Effector memory CD4-positive, alpha-beta T cell (primary cell): Measurements from ENCODE around the gene KRI1.

Experiments used
- DNase-seq, 3 donors: peaks; one replicate each; pipeline ENCODE4 v3.0.0-alpha.2; 2020
- H3K27ac ChIP-seq: 2 replicates; pipeline ENCODE4 v1.7.0; 2013; ENCODE audit warnings: mild to moderate bottlenecking, low read length, moderate library complexity; ENCODE audit not compliant: insufficient read depth, poor library complexity, severe bottlenecking
- H3K27me3 ChIP-seq: replicated peaks from 2 replicates; pipeline ENCODE4 v1.7.0; 2013; ENCODE audit warnings: mild to moderate bottlenecking, low read length; ENCODE audit not compliant: insufficient read depth, control insufficient read depth, poor library complexity, severe bottlenecking
- H3K36me3 ChIP-seq: 2 replicates; pipeline ENCODE4 v1.7.0; 2013; ENCODE audit warnings: mild to moderate bottlenecking, low read length, moderate library complexity; ENCODE audit not compliant: control insufficient read depth, insufficient read depth
- H3K4me1 ChIP-seq: 2 replicates; pipeline ENCODE4 v1.7.0; 2013; ENCODE audit warnings: low read length, mild to moderate bottlenecking; ENCODE audit not compliant: control insufficient read depth, insufficient read depth, poor library complexity, severe bottlenecking
- H3K4me3 ChIP-seq: 2 replicates; pipeline ENCODE4 v1.7.0; 2013; ENCODE audit warnings: low read length, low read depth, mild to moderate bottlenecking; ENCODE audit not compliant: insufficient read depth, poor library complexity, severe bottlenecking
- H3K9me3 ChIP-seq: 2 replicates; pipeline ENCODE4 v1.7.0; 2013; ENCODE audit warnings: mild to moderate bottlenecking, low read length, moderate library complexity; ENCODE audit not compliant: control insufficient read depth

The KRI1 gene

DNA sequence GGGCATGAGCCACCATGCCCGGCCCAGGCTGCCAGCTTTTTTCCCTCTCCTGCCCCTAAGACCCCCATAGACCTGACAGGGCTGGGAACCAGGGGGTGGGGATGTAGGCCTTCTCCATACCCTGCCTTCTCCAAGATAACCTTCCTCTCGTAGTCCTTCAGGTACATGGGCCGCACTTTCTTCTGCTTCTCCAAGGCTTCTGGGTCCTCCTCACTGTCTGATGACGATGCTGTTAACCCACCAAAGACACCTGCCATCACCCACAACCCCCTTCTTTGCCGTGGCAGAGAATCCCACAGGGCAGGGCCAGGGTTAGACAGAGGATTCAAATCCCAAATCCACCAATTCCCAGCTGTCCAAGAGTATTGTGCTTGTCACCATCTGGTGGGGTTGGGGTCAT, 3.2 kb downstream of the KRI1 start:
- DNase-seq, result no peak
- no peaks in the 10 kb centered on the region for H3K27me3 ChIP-seq
- peaks cover 25% of the 10 kb centered on the region for H3K4me1 ChIP-seq
- no peak overlapping the region for H3K4me3 ChIP-seq
- H3K27ac ChIP-seq, result no peak overlapping the region
- H3K9me3 ChIP-seq, result no peaks in the 10 kb centered on the region
- H3K36me3 ChIP-seq, result peaks cover 39% of the 10 kb centered on the region

GRCh38 chr19:10560154-10560553, 5.7 kb downstream of the KRI1 start:
- Histone ChIP-seq H3K4me1 (peaks cover 18% of the 10 kb centered on the region), H3K4me3 (no peak overlapping the region), H3K27me3 (no peaks in the 10 kb centered on the region), H3K27ac (no peak overlapping the region), H3K36me3 (peaks cover 58% of the 10 kb centered on the region), H3K9me3 (no peaks in the 10 kb centered on the region)
- DNase-seq, result no peak

DNA sequence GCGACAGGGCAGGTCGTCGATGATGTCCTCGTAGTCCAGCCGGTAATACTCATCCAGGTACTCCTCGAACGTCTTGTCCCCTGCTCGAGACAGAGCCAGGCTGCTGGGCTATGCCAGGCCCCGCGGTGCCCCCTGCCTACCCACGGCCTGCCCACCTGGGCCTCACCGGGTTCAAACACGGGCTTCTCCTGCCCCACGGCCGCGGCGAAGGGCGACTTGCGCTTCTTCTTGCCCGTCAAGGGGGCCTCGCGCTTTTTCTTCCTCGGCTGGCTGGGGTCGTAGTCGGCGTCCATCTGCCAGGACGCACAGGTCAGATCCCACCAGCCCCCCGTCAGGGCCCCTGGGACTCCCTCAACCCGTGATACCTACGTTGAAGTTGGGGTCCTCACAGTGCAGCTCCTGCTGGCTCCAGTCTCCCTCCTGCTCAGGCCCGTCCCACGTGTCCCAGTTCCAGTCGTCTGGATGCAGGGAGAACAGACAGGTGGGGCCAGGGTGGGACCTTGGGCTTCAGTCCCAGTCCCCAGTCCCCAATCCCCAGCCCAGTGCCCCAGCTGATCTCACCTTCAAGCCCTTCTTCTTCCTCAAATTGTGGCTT, 8.1 kb downstream of the KRI1 start:
- H3K36me3 ChIP-seq, result peaks cover 80% of the 10 kb centered on the region
- H3K4me3 ChIP-seq, result no peak overlapping the region
- H3K4me1 ChIP-seq, result peaks cover 33% of the 10 kb centered on the region

DNA sequence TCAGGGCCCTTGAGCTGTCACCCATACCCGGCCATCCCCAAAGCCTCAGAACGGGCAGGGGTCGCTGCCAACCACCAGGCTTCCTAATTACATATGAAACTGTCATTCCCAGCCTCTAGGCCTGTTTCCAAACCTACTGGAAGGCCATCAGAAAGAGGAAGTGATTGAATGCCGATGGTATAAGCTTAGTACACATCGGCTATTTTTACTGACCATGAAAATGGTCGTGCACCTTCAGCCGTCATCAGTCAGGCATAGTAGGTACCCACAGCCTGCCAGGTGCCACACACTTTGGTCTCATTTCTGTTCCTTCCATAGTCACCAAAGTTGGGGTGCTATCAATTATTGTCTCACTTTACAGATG, 10.2 kb downstream of the KRI1 start:
- Histone ChIP-seq H3K9me3 (no peaks in the 10 kb centered on the region), H3K27me3 (no peaks in the 10 kb centered on the region), H3K4me3 (no peak overlapping the region), H3K27ac (no peak overlapping the region), H3K4me1 (peaks cover 41% of the 10 kb centered on the region), H3K36me3 (peaks cover 79% of the 10 kb centered on the region)
- DNase-seq, result no peak

More for the DNA sequence above, 8.1 kb downstream of the KRI1 start:
- no peaks in the 10 kb centered on the region for H3K9me3 ChIP-seq
- H3K27ac ChIP-seq, result no peak overlapping the region
- H3K27me3 ChIP-seq, result no peaks in the 10 kb centered on the region
- no peak for DNase-seq

DNA sequence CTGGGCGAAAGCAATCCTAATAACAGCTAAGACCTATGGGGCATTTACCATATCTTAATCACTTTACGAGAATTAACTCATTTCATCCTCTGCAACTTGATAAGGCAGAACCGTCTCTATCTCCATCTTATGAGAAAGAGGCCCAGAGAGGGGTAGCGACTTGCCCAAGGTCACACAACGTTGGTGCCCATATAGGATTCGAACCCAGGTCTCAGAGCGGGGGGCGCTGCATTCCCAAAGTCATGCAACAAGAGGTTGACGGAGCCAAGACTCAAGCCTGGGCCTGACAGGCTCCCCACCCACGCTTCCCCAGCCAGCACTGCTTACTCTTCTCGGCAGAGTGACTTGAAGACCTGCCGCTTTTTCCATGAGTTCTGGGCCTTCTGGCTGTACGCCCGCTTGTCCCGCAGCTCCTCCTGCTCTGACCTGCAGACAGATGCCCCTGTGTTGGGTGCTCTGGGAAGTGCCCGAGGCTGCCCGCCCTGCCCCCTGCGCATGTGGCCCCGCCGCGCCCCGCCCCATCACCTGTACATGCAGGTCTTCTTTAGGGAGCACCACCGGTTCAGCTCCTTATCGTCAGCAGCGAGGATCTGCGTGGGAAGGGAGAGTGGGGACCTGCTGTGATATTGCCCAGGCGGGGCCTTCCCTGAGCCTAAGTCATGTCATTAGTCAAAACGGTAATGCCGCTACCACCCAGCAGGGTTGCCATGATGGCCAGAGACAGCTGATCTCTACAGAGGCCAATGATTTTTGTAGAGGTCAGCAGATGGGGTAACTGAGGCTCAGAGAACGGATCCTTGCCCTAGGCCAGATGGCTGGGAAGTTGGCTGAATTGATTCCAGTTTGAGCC, 10.8 kb downstream of the KRI1 start:
- Histone ChIP-seq H3K4me1 (peaks cover 41% of the 10 kb centered on the region), H3K36me3 (peaks cover 79% of the 10 kb centered on the region), H3K9me3 (no peaks in the 10 kb centered on the region), H3K27me3 (no peaks in the 10 kb centered on the region), H3K4me3 (no peak overlapping the region), H3K27ac (peak overlapping the region; percentile 59)
- DNase-seq, result no peak

DNA sequence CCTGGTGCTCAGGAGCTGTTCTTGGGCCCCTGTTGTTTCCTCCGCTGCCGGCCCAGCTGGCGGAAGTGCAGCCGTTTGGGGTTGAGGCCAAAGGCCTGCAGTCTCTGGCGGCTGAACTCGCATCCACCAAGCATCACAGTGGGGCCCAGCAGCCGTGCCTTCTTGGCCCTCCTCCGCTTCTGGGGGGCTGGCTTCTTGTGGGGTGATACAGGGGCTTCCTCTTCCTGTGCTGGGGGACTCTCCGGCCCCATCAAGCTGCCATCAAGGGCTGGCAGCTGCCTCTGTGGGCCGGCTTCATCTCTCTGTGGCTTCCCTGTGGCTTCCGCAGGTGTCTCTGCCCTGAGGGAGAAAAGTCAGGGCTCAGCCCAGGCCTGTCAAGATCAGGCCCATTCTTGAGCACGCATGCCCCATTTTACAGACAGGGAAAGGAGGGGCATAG, 11.8 kb downstream of the KRI1 start:
- Histone ChIP-seq H3K27ac (peak overlapping the region; percentile 59), H3K4me1 (peaks cover 41% of the 10 kb centered on the region), H3K27me3 (no peaks in the 10 kb centered on the region), H3K36me3 (peaks cover 75% of the 10 kb centered on the region), H3K9me3 (no peaks in the 10 kb centered on the region), H3K4me3 (peak overlapping the region; percentile 29)
- DNase-seq, result peak; percentile 40 to 51 (median 43)

GRCh38 chr19:10553087-10553667, 12.6 kb downstream of the KRI1 start:
- DNase-seq, result no peak
- Histone ChIP-seq H3K9me3 (no peaks in the 10 kb centered on the region), H3K27me3 (no peaks in the 10 kb centered on the region), H3K4me3 (no peak overlapping the region), H3K4me1 (peaks cover 41% of the 10 kb centered on the region), H3K27ac (peak overlapping the region; percentile 59), H3K36me3 (peaks cover 79% of the 10 kb centered on the region)

GRCh38 chr19:10552510-10553053, 13.2 kb downstream of the KRI1 start:
- Histone ChIP-seq H3K27me3 (no peaks in the 10 kb centered on the region), H3K9me3 (no peaks in the 10 kb centered on the region), H3K4me1 (peaks cover 41% of the 10 kb centered on the region), H3K36me3 (peaks cover 74% of the 10 kb centered on the region), H3K4me3 (no peak overlapping the region), H3K27ac (peak overlapping the region; percentile 12)
- DNase-seq, result no peak

GRCh38 chr19:10551698-10552301, 14.0 kb downstream of the KRI1 start:
- Histone ChIP-seq H3K4me1 (peaks cover 41% of the 10 kb centered on the region), H3K4me3 (no peak overlapping the region)

More at GRCh38 chr19:10551698-10552301, 14.0 kb downstream of the KRI1 start:
- DNase-seq, result peak in 1 of 3 donors; percentile 29
- H3K27me3 ChIP-seq, result no peaks in the 10 kb centered on the region
- H3K36me3 ChIP-seq, result peaks cover 76% of the 10 kb centered on the region
- H3K9me3 ChIP-seq, result no peaks in the 10 kb centered on the region
- peak overlapping the region; percentile 12 for H3K27ac ChIP-seq
